LNCaP clone FGC (cell line): ENCODE data around the gene ZNF526.

Experiments used
- DNase-seq: peaks from one replicate; pipeline ENCODE4 v3.0.0-alpha.2; 2011; ENCODE audit warnings: low read depth
- H3K4me3 ChIP-seq: 2 replicates; pipeline ENCODE4 v1.5.1; 2011; ENCODE audit warnings: mild to moderate bottlenecking, low read depth, low read length, control low read depth
- TF ChIP-seq, protein P1 (sequence below): IDR thresholded peaks from 2 replicates; pipeline ENCODE4 v1.5.1; 2012; ENCODE audit warnings: mild to moderate bottlenecking; ENCODE audit not compliant: control insufficient read depth, insufficient read depth; ENCODE audit errors: extremely low read depth

Gene ZNF526

GRCh38 chr19:42275517-42275916 lies 55.4 kb downstream of the ZNF526 start:
- no peak overlapping the region for H3K4me3 ChIP-seq
- no peak for DNase-seq
- TF ChIP-seq, protein P1, sequence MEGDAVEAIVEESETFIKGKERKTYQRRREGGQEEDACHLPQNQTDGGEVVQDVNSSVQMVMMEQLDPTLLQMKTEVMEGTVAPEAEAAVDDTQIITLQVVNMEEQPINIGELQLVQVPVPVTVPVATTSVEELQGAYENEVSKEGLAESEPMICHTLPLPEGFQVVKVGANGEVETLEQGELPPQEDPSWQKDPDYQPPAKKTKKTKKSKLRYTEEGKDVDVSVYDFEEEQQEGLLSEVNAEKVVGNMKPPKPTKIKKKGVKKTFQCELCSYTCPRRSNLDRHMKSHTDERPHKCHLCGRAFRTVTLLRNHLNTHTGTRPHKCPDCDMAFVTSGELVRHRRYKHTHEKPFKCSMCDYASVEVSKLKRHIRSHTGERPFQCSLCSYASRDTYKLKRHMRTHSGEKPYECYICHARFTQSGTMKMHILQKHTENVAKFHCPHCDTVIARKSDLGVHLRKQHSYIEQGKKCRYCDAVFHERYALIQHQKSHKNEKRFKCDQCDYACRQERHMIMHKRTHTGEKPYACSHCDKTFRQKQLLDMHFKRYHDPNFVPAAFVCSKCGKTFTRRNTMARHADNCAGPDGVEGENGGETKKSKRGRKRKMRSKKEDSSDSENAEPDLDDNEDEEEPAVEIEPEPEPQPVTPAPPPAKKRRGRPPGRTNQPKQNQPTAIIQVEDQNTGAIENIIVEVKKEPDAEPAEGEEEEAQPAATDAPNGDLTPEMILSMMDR: no peak

GRCh38 chr19:42276284-42276683 lies 56.2 kb downstream of the ZNF526 start:
- no peak for DNase-seq
- TF ChIP-seq, protein P1: no peak

GRCh38 chr19:42276821-42277220 lies 56.7 kb downstream of the ZNF526 start:
- H3K4me3 ChIP-seq: no peak overlapping the region
- TF ChIP-seq, protein P1: no peak
- DNase-seq: no peak

More at GRCh38 chr19:42276284-42276683, 56.2 kb downstream of the ZNF526 start:
- H3K4me3 ChIP-seq: no peak overlapping the region
